ENCODE data around the gene TMEM130. TPM values are rescaled to one million over a fixed set of nuclear protein-coding genes. Genes with fewer than 3 reads are reported as not detected.

Gene TMEM130
- total and polyA plus RNA-seq, 2 experiments from 2014 or later = 1.5 to 2.0 TPM

GRCh38 chr7:98902523-98902922 is 32.7 kb upstream of the TMEM130 start (continued):
- TF ChIP-seq, protein P1, sequence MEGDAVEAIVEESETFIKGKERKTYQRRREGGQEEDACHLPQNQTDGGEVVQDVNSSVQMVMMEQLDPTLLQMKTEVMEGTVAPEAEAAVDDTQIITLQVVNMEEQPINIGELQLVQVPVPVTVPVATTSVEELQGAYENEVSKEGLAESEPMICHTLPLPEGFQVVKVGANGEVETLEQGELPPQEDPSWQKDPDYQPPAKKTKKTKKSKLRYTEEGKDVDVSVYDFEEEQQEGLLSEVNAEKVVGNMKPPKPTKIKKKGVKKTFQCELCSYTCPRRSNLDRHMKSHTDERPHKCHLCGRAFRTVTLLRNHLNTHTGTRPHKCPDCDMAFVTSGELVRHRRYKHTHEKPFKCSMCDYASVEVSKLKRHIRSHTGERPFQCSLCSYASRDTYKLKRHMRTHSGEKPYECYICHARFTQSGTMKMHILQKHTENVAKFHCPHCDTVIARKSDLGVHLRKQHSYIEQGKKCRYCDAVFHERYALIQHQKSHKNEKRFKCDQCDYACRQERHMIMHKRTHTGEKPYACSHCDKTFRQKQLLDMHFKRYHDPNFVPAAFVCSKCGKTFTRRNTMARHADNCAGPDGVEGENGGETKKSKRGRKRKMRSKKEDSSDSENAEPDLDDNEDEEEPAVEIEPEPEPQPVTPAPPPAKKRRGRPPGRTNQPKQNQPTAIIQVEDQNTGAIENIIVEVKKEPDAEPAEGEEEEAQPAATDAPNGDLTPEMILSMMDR (conservative IDR thresholded peaks at IDR 0.05; ENCODE audit: low read depth in 2 of 2) = no peak
- TF ChIP-seq EZH2phosphoT487 (IDR thresholded peaks at IDR 0.05; ENCODE audit: unreplicated experiment) = no peak

DNA sequence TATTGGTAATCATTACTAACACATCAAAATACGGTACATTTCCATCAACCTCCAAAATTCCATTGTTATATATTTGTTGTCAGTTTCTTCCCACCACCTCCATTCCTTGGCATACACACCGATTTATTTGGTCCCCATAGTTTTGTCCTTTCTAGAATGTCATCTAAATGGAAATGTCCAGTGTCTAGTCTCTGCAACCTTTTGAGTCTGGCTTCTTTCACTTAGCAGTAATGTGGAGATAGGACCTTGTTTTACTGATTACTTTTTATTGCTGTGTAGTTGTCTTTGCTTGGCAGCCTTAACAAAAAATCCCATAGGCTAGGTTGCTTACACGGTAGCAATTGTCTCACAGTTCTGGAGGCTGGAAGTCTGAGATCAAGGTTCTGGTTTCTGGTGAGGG is 31.0 kb upstream of the TMEM130 start:
- no peaks in the 10 kb centered on the region for H3K4me1 ChIP-seq (ENCODE audit: insufficient read depth)
- H3F3A ChIP-seq (replicated peaks; ENCODE audit: low read depth) = no peaks in the 10 kb centered on the region
- no peaks in the 10 kb centered on the region for H3K27me3 ChIP-seq (ENCODE audit: insufficient read depth)
- DNase-seq (ENCODE audit: low spot score) = no peak
- no peaks in the 10 kb centered on the region for H3K79me2 ChIP-seq (replicated peaks; ENCODE audit: insufficient read depth)
- no peak overlapping the region for H2AFZ ChIP-seq
- 0 out of 3 replicates have a peak, but pooled peaks cover 2% of the 10 kb centered on the region for H3K9me3 Mint-ChIP-seq
- no peaks in the 10 kb centered on the region for H3K9me2 ChIP-seq (ENCODE audit: insufficient read depth)
- peaks cover 91% of the 10 kb centered on the region for H3K36me3 Mint-ChIP-seq (ENCODE audit: low read depth)
- peaks cover 14% of the 10 kb centered on the region for H4K20me1 ChIP-seq (replicated peaks; ENCODE audit: insufficient read depth)
- no peak overlapping the region for H3K4me2 ChIP-seq
- peaks cover 3% of the 10 kb centered on the region for H3K27me3 Mint-ChIP-seq (ENCODE audit: insufficient read depth, low read depth, poor library complexity)
- H3K4me3 Mint-ChIP-seq = no peak overlapping the region
- H3K27ac ChIP-seq (ENCODE audit: low read depth) = no peak overlapping the region
- no peak overlapping the region for H3K4me3 ChIP-seq
- no peak for ATAC-seq
- H3K4me1 Mint-ChIP-seq = no peaks in the 10 kb centered on the region
- peaks cover 71% of the 10 kb centered on the region for H3K36me3 ChIP-seq (ENCODE audit: insufficient read depth)
- H3K27ac Mint-ChIP-seq = no peak overlapping the region
- TF ChIP-seq STAT1 (IDR thresholded peaks at IDR 0.05; ENCODE audit: unreplicated experiment) (no peak), NANOG (IDR thresholded peaks at IDR 0.05; ENCODE audit: borderline replicate concordance) (no peak), ETS1 (IDR thresholded peaks at IDR 0.05) (no peak), ZNF331 (CRISPR knock-in tag; IDR thresholded peaks at IDR 0.05; ENCODE audit: low read depth) (no peak), CREB1 (CRISPR knock-in tag; IDR thresholded peaks at IDR 0.05; ENCODE audit: low read depth) (no peak), EZH2 (IDR thresholded peaks at IDR 0.05; ENCODE audit: low read depth, unreplicated experiment) (no peak), JUNB (IDR thresholded peaks at IDR 0.05; ENCODE audit: unreplicated experiment) (no peak), POLR2AphosphoS5 (IDR thresholded peaks at IDR 0.05; ENCODE audit: low read depth) (no peak), EZH2phosphoT487 (IDR thresholded peaks at IDR 0.05; ENCODE audit: unreplicated experiment) (no peak)
- TF ChIP-seq, protein P2, sequence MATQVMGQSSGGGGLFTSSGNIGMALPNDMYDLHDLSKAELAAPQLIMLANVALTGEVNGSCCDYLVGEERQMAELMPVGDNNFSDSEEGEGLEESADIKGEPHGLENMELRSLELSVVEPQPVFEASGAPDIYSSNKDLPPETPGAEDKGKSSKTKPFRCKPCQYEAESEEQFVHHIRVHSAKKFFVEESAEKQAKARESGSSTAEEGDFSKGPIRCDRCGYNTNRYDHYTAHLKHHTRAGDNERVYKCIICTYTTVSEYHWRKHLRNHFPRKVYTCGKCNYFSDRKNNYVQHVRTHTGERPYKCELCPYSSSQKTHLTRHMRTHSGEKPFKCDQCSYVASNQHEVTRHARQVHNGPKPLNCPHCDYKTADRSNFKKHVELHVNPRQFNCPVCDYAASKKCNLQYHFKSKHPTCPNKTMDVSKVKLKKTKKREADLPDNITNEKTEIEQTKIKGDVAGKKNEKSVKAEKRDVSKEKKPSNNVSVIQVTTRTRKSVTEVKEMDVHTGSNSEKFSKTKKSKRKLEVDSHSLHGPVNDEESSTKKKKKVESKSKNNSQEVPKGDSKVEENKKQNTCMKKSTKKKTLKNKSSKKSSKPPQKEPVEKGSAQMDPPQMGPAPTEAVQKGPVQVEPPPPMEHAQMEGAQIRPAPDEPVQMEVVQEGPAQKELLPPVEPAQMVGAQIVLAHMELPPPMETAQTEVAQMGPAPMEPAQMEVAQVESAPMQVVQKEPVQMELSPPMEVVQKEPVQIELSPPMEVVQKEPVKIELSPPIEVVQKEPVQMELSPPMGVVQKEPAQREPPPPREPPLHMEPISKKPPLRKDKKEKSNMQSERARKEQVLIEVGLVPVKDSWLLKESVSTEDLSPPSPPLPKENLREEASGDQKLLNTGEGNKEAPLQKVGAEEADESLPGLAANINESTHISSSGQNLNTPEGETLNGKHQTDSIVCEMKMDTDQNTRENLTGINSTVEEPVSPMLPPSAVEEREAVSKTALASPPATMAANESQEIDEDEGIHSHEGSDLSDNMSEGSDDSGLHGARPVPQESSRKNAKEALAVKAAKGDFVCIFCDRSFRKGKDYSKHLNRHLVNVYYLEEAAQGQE (IDR thresholded peaks at IDR 0.05; ENCODE audit: unreplicated experiment) = no peak
- TF ChIP-seq, protein P3, sequence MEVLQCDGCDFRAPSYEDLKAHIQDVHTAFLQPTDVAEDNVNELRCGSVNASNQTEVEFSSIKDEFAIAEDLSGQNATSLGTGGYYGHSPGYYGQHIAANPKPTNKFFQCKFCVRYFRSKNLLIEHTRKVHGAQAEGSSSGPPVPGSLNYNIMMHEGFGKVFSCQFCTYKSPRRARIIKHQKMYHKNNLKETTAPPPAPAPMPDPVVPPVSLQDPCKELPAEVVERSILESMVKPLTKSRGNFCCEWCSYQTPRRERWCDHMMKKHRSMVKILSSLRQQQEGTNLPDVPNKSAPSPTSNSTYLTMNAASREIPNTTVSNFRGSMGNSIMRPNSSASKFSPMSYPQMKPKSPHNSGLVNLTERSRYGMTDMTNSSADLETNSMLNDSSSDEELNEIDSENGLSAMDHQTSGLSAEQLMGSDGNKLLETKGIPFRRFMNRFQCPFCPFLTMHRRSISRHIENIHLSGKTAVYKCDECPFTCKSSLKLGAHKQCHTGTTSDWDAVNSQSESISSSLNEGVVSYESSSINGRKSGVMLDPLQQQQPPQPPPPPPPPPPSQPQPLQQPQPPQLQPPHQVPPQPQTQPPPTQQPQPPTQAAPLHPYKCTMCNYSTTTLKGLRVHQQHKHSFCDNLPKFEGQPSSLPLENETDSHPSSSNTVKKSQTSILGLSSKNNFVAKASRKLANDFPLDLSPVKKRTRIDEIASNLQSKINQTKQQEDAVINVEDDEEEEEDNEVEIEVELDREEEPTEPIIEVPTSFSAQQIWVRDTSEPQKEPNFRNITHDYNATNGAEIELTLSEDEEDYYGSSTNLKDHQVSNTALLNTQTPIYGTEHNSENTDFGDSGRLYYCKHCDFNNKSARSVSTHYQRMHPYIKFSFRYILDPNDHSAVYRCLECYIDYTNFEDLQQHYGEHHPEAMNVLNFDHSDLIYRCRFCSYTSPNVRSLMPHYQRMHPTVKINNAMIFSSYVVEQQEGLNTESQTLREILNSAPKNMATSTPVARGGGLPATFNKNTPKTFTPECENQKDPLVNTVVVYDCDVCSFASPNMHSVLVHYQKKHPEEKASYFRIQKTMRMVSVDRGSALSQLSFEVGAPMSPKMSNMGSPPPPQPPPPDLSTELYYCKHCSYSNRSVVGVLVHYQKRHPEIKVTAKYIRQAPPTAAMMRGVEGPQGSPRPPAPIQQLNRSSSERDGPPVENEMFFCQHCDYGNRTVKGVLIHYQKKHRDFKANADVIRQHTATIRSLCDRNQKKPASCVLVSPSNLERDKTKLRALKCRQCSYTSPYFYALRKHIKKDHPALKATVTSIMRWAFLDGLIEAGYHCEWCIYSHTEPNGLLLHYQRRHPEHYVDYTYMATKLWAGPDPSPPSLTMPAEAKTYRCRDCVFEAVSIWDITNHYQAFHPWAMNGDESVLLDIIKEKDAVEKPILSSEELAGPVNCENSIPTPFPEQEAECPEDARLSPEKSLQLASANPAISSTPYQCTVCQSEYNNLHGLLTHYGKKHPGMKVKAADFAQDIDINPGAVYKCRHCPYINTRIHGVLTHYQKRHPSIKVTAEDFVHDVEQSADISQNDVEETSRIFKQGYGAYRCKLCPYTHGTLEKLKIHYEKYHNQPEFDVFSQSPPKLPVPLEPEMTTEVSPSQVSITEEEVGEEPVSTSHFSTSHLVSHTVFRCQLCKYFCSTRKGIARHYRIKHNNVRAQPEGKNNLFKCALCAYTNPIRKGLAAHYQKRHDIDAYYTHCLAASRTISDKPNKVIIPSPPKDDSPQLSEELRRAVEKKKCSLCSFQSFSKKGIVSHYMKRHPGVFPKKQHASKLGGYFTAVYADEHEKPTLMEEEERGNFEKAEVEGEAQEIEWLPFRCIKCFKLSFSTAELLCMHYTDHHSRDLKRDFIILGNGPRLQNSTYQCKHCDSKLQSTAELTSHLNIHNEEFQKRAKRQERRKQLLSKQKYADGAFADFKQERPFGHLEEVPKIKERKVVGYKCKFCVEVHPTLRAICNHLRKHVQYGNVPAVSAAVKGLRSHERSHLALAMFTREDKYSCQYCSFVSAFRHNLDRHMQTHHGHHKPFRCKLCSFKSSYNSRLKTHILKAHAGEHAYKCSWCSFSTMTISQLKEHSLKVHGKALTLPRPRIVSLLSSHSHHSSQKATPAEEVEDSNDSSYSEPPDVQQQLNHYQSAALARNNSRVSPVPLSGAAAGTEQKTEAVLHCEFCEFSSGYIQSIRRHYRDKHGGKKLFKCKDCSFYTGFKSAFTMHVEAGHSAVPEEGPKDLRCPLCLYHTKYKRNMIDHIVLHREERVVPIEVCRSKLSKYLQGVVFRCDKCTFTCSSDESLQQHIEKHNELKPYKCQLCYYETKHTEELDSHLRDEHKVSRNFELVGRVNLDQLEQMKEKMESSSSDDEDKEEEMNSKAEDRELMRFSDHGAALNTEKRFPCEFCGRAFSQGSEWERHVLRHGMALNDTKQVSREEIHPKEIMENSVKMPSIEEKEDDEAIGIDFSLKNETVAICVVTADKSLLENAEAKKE (CRISPR knock-in tag; IDR thresholded peaks at IDR 0.05) = no peak
